ENCODE data around the gene FMO1.
A peak's percentile ranks its signal among the peaks of the same experiment; 100 is the strongest.

The FMO1 gene

DNA sequence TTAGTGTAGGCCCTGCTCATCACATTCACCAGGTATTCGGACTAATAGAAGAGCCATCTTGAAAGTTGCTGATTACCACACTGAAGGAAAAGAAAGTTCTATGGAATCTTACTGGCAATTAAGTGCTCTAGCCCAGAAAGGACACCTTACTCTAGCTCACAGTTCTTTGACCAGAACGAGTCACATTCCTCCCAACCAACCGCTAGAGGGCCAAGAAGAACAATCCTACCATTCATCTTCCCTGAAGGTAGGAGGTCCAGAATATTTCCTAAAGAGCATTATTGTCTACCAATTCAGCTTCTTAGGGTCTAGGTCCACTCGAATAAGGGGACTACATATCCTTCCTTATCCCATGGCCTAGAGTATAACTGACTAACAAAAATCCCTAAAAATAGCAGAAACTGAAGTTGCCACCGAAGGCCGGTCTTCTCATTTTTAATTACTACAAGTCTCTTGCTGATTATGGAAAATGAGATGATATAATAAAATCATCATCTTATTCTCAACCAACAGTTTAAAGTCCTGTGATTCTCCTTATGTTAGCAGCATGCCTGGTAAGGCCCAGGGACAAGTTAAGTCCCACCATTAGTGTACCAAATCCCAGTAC, 2.7 kb upstream of the FMO1 start:
- TF ChIP-seq RAD21 (IDR thresholded peaks at IDR 0.05; ENCODE audit: low read depth): peak; percentile 53
- TF ChIP-seq TEAD4 (IDR thresholded peaks at IDR 0.05): peak; percentile 26; the same call in 1 of the 2 replicates
- TF ChIP-seq CEBPB (IDR thresholded peaks at IDR 0.05): no peak

DNA sequence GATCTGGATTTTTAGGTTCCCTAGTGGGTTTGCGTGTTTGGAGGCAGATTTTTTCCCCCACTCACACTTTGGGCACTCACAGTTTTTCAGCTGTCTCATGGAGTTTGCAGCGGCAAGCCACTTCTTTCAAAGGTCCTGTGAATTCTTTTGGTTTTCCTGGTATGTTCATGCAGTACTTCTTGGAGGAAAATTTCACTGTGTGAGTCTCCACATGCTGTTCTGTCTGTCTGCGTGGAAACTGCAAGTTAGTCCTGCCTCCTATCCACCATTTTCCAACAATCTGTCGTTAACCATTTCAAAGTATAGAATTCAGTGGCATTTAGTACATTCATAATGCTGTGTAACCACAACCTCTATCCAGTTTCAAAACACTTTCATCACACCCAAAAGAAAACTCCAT, 793 bp upstream of the FMO1 start:
- no peak for TF ChIP-seq TCF12 (IDR thresholded peaks at IDR 0.05; ENCODE audit: low read depth)
- no peak for TF ChIP-seq EGR1 (IDR thresholded peaks at IDR 0.05)
- TF ChIP-seq CEBPB (IDR thresholded peaks at IDR 0.05): no peak
- TF ChIP-seq, protein P1, sequence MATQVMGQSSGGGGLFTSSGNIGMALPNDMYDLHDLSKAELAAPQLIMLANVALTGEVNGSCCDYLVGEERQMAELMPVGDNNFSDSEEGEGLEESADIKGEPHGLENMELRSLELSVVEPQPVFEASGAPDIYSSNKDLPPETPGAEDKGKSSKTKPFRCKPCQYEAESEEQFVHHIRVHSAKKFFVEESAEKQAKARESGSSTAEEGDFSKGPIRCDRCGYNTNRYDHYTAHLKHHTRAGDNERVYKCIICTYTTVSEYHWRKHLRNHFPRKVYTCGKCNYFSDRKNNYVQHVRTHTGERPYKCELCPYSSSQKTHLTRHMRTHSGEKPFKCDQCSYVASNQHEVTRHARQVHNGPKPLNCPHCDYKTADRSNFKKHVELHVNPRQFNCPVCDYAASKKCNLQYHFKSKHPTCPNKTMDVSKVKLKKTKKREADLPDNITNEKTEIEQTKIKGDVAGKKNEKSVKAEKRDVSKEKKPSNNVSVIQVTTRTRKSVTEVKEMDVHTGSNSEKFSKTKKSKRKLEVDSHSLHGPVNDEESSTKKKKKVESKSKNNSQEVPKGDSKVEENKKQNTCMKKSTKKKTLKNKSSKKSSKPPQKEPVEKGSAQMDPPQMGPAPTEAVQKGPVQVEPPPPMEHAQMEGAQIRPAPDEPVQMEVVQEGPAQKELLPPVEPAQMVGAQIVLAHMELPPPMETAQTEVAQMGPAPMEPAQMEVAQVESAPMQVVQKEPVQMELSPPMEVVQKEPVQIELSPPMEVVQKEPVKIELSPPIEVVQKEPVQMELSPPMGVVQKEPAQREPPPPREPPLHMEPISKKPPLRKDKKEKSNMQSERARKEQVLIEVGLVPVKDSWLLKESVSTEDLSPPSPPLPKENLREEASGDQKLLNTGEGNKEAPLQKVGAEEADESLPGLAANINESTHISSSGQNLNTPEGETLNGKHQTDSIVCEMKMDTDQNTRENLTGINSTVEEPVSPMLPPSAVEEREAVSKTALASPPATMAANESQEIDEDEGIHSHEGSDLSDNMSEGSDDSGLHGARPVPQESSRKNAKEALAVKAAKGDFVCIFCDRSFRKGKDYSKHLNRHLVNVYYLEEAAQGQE (IDR thresholded peaks at IDR 0.05; ENCODE audit: low read depth): no peak
- TF ChIP-seq FOXM1 (IDR thresholded peaks at IDR 0.05; ENCODE audit: borderline replicate concordance, low read depth): no peak
- TF ChIP-seq EP300 (IDR thresholded peaks at IDR 0.05; ENCODE audit: borderline replicate concordance): no peak
- no peak for TF ChIP-seq TEAD4 (IDR thresholded peaks at IDR 0.05)
- no peak for TF ChIP-seq ZBTB7A (IDR thresholded peaks at IDR 0.05; ENCODE audit: low read depth)

DNA sequence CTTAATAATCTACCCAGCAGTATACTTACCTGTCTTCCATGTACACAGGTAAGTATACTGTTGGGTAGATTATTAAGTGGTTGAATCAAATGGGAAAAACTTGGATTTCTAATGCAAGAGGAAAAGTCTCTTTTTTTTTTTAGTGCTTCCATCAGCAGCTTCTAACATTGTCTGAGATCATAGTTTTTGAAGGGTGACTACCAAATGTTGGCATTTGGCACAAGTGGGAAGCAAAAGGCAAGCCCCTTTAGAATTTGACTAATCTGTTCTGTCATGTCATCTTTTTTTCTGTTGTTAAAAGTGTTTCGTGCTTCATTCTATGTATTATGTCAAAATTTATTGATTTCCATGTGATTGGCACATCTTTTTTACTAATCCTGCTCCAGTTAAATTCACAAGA, 547 bp downstream of the FMO1 start:
- TF ChIP-seq YY1 (IDR thresholded peaks at IDR 0.05; ENCODE audit: low read depth) (no peak), NFIC (IDR thresholded peaks at IDR 0.05) (no peak), TCF12 (IDR thresholded peaks at IDR 0.05; ENCODE audit: low read depth) (no peak), EGR1 (IDR thresholded peaks at IDR 0.05) (no peak)

DNA sequence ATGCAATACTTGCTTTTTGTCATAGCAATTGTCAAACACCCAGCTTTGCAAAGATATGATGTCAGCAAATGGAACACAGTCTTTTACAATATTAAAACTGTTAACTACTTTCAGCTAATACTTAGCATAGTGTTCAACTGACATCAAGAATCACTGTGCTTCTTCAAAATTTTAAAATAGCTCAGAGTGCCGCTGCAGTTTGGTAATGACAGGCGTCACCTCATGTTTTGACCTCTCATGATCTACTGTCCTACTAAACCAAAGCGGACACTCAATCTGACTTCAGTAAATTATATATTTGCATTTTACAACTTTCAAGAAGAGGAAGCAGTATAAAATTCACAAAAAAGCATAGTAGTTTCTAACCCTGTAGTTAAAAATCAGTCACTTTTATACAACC, 2.0 kb downstream of the FMO1 start:
- TF ChIP-seq YY1 (IDR thresholded peaks at IDR 0.05; ENCODE audit: low read depth) (no peak), ZBTB7A (IDR thresholded peaks at IDR 0.05; ENCODE audit: low read depth) (no peak)

DNA sequence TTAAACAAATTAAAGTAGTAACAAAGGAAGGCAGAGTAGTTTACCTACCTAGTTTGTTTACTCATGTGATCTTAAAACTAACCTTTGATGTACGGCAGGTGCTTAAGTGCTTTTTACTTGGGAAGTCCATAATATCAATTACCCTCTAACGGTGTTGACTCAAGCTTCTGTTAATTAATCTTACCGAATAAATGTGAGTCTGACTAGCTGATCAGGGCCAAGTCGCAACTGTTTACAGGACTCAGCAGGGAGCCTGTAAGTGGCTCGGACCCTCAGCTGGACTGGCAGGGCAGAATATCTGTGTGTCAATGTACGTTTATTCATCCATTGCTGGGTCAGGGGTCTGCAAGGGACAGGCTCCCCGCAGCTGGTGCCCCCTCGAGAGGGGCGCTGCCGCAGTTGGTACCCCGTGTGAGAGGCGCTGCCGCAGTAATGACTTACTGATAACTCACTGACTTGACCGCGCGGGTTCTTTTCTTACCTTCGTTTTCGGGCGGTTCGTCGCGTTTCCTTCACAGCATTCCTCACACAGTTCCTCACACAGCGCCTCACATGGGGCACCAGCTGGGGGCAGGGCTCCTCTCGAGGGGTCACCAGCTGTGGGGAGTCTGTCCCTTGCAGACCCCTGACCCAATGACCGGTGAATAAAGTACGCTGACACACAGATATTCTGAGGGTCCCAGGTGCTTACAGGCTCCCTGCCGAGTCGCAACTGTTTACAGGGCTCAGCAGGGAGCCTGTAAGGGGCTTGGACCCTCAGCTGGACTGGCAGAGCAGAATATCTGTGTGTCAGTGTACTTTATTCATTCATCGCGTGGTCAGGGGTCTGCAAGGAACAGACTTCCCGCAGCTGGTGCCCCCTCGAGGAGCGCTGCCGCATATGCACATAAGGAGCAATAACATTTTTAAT, 3.0 kb downstream of the FMO1 start:
- no peak for TF ChIP-seq NFIC (IDR thresholded peaks at IDR 0.05)
- TF ChIP-seq CREB1 (IDR thresholded peaks at IDR 0.05; ENCODE audit: low read depth): no peak
- no peak for TF ChIP-seq CEBPB (IDR thresholded peaks at IDR 0.05)
- TF ChIP-seq, protein P2, sequence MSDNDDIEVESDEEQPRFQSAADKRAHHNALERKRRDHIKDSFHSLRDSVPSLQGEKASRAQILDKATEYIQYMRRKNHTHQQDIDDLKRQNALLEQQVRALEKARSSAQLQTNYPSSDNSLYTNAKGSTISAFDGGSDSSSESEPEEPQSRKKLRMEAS (IDR thresholded peaks at IDR 0.05): no peak
- TF ChIP-seq TCF12 (IDR thresholded peaks at IDR 0.05; ENCODE audit: low read depth): no peak
- TF ChIP-seq TEAD4 (IDR thresholded peaks at IDR 0.05): no peak
- TF ChIP-seq, protein P3, sequence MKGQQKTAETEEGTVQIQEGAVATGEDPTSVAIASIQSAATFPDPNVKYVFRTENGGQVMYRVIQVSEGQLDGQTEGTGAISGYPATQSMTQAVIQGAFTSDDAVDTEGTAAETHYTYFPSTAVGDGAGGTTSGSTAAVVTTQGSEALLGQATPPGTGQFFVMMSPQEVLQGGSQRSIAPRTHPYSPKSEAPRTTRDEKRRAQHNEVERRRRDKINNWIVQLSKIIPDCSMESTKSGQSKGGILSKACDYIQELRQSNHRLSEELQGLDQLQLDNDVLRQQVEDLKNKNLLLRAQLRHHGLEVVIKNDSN (IDR thresholded peaks at IDR 0.05): no peak
- no peak for TF ChIP-seq FOXM1 (IDR thresholded peaks at IDR 0.05; ENCODE audit: borderline replicate concordance, low read depth)
- no peak for TF ChIP-seq TAF1 (IDR thresholded peaks at IDR 0.05; ENCODE audit: low read depth)
- TF ChIP-seq, protein P1 (IDR thresholded peaks at IDR 0.05; ENCODE audit: low read depth): no peak
- TF ChIP-seq ZBTB7A (IDR thresholded peaks at IDR 0.05; ENCODE audit: low read depth): no peak

DNA sequence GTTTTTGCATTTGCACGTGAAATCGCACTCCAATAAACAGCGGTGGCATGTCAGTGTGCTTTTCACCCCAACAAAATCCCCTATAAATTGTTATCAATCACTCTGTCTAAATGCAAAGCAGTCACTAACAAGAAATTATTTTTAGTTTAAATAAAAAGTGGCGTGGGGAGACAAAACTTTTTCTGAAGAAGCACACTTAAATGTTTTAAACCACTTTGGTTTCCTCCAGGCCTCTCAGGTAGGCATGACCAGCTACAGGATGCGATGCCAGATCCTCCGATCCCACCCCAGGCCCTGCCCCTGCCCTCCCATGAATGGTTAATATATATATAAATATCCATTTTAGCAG, 3.6 kb downstream of the FMO1 start:
- TF ChIP-seq, protein P2 (IDR thresholded peaks at IDR 0.05): no peak
- TF ChIP-seq ZBTB7A (IDR thresholded peaks at IDR 0.05; ENCODE audit: low read depth) (no peak), EP300 (IDR thresholded peaks at IDR 0.05; ENCODE audit: borderline replicate concordance) (no peak), TEAD4 (IDR thresholded peaks at IDR 0.05) (no peak), NFIC (IDR thresholded peaks at IDR 0.05) (no peak), FOXM1 (IDR thresholded peaks at IDR 0.05; ENCODE audit: borderline replicate concordance, low read depth) (no peak), RAD21 (IDR thresholded peaks at IDR 0.05; ENCODE audit: low read depth) (no peak), YY1 (IDR thresholded peaks at IDR 0.05; ENCODE audit: low read depth) (no peak), TCF12 (IDR thresholded peaks at IDR 0.05; ENCODE audit: low read depth) (no peak)
- TF ChIP-seq, protein P3 (IDR thresholded peaks at IDR 0.05): no peak

Data from Ishikawa (cell line).